GM19193 (cell line): ENCODE data around the gene NFATC4.

Source experiments
- POLR2A ChIP-seq: IDR thresholded peaks from 4 replicates; pipeline ENCODE4 v1.6.1; 2011; ENCODE audit not compliant: insufficient read depth, insufficient read length; ENCODE audit errors: extremely low read depth

Gene NFATC4

DNA sequence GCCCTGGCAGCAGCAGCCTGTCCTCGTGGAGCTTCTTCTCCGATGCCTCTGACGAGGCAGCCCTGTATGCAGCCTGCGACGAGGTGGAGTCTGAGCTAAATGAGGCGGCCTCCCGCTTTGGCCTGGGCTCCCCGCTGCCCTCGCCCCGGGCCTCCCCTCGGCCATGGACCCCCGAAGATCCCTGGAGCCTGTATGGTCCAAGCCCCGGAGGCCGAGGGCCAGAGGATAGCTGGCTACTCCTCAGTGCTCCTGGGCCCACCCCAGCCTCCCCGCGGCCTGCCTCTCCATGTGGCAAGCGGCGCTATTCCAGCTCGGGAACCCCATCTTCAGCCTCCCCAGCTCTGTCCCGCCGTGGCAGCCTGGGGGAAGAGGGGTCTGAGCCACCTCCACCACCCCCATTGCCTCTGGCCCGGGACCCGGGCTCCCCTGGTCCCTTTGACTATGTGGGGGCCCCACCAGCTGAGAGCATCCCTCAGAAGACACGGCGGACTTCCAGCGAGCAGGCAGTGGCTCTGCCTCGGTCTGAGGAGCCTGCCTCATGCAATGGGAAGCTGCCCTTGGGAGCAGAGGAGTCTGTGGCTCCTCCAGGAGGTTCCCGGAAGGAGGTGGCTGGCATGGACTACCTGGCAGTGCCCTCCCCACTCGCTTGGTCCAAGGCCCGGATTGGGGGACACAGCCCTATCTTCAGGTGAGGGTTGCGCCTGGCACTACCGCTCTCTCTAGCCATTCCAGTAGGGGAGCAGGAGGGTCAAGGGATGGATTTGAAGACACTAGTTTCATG, 2.1 kb downstream of the NFATC4 start:
- no peak for TF ChIP-seq POLR2A

DNA sequence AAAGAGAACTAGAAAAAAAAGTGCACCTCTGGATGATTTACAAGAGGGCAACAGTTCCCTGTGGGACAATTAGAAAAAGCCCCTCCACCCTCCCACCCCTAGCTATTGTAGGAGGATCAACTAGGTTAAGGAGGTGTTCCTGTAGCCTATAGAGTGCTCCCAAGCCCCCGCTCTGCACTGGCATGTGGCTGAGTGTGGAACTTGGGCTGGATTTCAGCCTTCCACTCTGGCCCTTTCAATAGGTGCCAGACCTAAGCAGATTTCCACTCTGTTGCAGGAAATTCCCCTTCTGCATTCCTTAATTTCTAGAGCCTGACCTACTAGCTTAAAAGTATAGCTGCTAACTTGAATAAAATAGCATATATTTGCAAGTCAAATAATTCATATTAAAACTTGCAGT, 2.8 kb downstream of the NFATC4 start:
- TF ChIP-seq POLR2A = no peak

DNA sequence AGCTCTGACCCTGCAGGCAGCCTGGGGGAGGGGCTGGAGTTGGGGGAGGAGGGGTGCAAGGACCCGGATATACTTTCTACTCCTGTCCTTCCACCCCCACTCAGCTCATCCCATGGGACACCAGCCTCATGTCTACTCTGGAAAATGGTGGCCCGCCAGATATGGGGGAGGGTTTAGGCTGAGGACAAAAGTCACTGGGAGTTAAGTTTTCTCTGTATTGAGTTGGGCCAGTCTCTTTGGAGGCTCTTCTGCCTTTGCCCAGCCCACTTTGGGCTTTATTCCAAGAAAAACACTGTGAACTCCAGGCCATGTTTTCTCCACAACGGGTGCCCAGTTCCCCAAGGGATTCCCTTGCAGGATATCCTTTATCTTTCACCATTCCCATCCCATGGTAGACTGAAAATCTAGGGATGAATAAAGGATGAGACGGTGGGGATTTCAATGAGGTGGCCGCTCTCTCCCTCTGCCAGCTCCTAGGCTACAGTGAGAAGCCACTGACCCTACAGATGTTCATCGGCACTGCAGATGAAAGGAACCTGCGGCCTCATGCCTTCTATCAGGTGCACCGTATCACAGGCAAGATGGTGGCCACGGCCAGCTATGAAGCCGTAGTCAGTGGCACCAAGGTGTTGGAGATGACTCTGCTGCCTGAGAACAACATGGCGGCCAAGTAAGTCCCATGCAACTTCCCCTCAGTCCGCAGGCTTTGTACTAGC, 4.9 kb downstream of the NFATC4 start:
- no peak for TF ChIP-seq POLR2A

DNA sequence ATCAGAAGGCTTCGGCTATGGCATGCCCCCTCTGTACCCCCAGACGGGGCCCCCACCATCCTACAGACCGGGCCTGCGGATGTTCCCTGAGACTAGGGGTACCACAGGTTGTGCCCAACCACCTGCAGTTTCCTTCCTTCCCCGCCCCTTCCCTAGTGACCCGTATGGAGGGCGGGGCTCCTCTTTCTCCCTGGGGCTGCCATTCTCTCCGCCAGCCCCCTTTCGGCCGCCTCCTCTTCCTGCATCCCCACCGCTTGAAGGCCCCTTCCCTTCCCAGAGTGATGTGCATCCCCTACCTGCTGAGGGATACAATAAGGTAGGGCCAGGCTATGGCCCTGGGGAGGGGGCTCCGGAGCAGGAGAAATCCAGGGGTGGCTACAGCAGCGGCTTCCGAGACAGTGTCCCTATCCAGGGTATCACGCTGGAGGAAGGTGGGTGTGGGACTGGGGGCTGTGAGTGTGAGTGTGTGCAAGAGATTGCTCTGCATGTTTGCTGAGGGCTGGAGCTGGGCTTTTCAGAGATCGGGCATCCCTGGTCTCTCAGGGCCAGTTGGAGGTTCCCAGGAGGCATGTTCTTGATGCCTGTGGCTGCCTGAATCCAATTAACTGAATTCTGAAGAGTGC, 8.6 kb downstream of the NFATC4 start:
- no peak for TF ChIP-seq POLR2A

DNA sequence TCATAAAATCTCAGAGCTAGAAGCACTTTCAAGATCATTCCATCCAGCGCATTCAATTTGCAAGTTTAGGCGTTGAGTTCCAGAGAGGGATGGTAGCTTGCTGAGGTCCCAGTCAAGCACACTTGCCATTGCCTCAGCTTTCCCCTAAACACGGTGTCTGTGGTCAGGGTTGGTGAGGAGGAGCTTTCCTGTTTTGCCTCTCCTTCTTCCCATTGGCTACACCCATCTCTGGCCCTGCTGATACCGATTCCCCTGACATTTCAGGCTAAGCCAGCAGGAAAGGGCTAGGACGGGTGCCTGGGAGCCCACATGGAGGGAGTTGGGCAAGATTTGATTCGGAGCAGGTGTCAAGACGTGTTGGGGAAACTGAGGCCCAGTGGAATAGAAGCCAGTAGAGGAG, 9.1 kb downstream of the NFATC4 start:
- no peak for TF ChIP-seq POLR2A

DNA sequence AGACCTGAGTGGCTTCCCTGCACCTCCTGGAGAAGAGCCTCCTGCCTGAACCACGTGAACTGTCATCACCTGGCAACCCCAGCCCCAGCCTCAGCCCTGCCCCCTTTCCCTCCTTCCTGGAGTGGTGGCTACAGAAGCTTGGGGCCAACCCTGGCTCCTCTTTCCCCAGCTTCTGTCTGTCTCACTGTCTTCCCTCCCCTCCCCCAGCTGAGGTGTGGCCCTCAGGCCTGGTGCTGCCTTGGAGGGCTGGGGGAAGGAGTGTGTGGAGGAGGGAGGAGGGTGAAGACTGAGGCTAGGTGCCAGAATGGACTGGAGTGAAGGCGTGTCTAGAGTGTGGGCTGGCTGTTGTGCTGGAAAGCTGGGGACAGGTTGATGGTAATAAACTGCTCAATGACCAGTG, 9.7 kb downstream of the NFATC4 start:
- TF ChIP-seq POLR2A = no peak

DNA sequence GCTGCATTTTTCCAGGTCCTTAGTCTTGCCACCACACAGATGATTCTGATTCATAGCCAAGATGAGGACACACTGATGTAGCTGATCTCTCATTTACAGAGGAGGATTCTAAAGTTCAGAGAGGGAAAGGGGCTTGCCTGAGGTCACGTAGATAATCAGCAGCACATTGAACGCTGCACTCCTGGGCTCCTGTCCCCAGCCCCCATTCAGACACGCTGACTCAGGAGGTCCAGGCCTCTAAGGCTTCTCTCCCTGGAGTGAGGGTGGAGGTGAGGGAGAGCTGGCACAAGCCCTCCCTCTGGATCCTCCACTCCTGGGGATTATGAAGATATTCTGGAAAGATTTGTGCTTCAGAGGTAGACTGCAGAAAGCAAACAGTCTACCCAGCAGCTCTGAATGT, 10.3 kb downstream of the NFATC4 start:
- TF ChIP-seq POLR2A = no peak

DNA sequence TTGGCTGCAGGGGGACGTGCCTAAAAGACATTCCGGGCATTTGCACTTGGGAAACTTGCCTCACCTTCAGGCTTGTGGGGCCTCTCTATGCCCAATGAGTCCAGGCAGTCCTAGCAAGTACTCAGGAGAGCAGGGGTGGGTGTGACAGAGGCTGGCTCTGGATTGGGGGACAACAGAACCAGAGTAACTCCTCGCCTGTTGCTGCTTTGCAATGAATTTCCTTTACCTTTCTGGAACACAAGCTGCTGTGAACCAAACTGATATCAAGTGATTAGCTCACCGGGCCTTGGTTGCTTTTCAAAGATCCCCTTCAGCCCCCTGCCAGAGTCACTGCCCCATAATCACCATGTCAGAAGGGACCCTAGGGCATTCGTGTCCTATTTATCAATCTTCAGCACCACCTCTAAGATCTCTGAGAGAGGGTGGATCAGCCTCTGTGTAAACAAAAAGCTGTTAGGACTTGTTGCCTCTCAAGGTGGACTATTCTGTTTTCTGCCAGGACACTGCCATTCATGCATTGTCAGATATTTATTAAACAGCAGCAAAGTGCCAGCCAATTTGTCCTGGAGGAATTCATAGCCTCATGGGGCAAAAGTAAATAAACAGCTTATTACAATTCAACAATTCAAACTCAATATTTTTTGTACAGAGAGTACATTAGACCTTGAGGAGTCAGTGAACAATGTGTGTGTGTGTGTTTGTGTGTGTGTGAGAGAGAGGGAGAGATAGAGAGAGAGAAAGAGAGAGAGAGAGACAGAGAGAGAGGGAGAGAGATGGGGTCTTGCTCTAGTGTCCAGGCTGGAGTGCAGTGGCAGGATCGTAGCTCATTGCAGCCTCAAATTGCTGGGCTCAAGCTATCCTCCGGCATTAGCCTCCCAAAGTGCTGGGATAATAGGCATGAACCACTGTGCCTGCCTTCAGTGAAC, 11.3 kb downstream of the NFATC4 start:
- TF ChIP-seq POLR2A = no peak

DNA sequence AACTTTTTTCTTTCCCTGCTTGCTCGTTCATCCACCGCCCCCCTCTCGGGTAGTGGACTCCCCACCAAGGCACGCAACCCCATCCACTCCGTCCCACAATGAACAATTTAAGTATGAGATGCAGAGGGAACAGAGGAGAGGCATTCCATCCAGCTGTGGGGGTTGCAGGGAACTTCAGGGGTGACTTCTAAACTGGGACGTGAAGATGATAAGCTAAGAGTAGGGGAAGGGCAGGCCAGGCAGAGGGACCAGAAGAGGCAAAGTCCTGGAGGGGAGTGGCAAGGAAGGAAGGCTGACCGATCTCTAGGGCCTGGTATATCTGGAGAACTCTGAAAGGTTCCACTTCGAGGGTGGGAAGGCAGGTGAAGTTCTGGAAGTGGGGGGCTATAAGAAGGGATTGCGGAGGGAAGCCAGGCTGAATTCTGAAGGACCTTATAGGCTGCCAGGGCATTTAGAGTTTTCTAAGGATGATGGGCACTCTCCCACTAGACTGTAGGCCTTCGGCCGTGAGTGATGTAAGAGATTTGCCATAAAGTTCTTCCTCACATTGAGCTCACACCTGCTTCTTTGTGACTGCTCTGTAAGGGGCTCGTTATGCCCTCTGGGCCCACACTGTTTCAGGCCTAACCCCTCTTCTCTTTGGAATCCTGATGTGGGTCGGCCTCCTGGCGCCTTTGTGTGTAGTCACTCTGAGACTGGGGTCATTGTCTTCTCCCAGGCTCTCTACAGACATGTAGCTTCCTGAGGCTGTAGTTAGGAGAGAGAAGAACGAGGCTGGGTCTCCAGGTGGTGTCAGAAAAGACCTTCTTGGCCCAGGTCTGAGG, 12.1 kb downstream of the NFATC4 start:
- no peak for TF ChIP-seq POLR2A

DNA sequence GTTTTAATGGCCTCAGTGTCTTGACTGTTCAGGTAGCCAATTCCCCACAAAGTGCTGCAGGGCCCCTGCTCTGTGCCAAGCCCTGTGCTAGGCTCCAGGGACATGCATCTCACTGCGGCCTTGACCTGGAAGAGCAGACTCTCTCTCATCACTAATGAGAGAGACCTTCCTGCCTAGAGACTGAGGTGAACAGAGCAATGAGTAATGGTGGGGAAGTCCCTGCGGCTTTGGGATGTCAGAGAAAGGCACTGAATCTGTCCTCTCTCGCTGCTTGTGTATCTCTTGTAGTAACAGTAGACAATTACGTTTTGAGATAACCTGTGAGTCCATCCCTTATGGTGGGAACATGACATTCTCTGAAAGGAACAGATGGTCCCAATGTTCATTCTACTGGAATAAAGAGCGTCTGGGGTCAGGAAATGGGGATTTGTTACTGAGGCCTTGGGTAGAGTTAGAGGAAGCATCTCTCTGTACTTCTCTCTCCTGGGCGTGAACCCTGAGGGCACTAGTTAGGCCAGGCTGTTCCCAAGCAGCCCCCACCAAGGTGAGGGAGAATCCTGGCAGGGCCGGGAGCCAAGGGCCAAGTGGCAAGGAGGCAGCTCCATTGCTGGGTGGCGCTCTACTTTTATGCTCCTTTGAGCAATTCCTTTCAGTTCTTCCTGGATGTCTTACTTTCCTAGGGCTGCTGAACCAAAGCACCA, 13.5 kb downstream of the NFATC4 start:
- TF ChIP-seq POLR2A = no peak

DNA sequence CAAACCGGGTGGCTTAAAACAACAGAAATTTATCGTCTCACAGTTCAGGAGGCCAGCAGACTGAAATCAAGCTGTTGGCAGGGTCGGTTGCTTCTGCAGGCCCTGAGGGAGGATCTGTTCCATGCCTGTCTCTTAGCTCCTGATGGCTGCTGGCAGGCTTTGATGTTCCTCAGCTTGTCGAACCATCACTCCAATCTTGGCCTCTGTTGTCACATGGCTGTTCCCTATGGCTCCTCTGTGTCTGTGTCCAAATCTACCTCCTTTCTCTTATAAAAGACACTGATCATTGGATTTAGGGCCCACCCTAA, 14.0 kb downstream of the NFATC4 start:
- TF ChIP-seq POLR2A = no peak

DNA sequence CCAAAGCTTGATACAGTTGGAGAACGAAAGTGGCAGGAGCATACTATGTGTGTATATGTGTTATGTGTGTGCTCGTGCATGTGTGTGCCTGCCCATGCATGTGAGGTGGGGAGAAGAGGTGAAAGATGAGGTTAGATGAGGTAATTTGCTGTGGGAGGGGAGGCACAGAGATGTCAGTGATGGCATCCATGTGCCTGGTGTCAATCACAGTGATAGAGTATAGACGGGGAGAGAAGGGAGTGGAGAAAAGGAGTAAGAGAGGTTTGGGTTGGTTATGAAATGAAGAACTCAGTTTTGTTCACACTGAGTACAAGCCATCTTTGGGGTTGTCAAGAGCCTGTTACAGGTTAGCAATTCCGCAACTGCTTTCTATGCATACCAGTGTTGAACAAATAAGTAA, 16.2 kb downstream of the NFATC4 start:
- no peak for TF ChIP-seq POLR2A

DNA sequence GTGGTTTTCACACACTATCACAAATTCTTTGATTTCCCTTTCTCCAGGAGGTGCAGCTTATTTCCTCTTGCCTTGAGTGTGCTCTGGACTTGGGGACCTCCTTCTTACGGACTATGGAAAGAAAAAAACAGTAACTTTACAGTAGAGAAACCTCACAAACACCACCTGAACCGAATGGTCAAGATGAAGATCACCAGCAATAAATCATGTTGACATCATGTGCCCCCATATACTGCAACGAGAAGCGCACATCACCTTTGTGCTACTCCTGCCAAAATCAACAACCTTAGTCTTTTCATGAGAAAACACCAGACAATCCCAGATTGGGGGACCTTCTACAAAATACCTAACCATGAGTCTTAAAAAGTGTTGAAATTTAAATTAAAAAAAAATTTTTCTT, 17.5 kb downstream of the NFATC4 start:
- no peak for TF ChIP-seq POLR2A

DNA sequence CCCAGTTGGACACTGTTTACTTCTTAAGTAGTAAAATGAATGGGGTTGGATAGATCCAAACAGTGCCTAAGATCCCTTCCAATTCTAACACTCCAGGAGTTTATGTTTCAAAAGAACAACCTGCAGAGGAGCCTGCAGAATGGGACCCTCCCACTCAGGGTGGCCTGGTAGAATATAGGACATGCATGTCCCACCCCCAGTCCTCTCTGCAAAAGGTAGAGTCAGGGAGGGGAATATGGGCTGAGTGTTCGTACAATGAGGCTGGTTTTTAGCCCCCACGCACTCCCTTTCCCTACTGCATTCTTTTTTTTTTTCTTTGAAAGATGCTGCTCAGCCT, 19.0 kb downstream of the NFATC4 start:
- no peak for TF ChIP-seq POLR2A

DNA sequence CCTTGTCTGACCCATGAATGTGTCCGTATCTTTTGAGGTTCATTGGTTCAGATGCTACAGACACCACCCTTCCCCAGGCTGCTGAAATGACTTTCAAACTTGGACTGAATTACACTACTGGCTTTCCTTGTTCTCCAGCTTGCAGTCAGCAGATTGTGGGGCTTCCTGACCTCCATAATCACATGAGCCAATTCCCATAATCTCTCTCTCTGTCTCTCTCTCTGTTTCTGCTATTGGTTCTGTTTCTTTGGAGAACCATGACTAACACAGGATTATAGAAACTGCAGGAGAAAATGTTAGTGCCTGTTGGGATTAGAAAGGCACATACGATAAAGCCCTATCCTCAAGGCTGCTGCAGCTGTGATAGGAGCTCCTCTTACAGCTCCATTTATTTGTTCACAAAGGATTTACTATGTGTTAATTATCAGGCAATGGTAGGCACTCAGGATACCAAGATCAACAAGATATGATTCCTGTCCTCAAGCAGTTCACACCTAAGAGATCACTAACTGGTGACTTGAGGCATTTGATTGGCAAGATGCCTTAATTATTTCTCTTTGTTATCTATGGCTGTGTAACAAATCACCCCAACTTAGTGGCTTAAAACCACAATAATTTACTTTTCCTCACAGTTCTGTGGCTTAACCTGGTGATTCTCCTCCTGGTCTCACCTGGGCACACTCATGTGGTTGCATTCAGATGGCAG, 20.6 kb downstream of the NFATC4 start:
- no peak for TF ChIP-seq POLR2A
